AG08396 (cell line): Measurements from ENCODE around the gene MRPL51.
A peak's percentile ranks its signal among the peaks of the same experiment; 100 is the strongest.

ENCODE experiments used
- DNase-seq: peaks from one replicate; pipeline ENCODE4 v3.0.0; 2012; ENCODE audit warnings: low spot score, mixed read lengths

Gene MRPL51

DNA sequence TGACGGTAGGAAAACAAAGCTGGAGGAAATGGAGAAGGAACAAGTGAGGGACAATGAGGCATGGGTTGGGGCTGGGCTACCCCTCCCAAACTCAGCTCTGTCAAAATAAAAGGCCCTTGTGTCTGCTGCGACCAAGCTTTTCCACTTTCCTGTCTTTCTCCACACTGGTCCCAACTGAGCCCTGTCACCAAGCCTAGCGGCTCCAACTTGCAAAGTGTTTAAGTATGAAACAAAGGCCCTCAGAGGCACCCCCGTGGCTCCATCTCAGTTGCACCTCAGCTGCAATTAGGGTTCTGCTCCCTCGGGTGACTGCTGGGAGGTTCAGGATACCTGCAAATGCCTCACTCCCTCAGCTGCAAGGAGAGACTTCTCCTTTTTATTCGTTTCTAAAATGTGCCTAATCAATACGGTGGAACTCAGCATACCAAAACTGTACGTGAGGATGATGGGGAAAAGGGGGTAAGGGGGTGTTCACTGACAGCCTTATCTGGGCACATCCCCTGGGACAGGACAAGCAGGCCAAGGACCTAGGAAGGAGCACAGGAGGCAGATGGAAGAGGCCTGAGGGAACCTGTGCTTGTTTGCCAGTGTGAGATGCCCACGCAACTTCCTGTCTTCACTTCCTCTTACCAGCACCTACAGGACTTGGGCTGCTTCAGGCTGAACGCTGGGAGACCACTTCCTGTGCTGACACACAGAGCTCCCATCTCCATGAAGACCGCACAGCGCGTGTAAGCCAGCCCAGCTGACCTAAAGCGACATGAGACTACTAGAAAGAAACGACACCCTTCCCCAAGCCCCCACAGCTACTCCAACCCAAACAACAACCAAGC, 31.4 kb downstream of the MRPL51 start:
- DNase-seq, result no peak

- no peak for DNase-seq
Observed at GRCh38 chr12:6460751-6461371, 32.2 kb downstream of the MRPL51 start.

DNA sequence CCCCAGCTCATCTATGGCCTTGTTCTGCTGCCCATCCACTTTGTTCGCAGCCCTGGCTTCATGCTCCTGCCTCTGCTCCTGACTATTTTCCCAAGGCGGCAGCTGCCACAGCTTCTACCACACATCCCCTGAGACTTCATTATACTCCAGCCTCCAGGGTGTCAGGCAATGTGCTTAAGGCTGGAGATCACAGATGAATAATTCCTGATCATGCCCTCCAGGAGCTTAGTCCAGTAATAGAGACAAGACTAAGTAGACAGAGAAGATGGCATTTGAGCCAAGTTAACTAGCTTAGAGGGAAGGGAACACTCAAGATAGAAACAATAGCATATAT, 34.1 kb downstream of the MRPL51 start:
- no peak for DNase-seq

- DNase-seq, result no peak
Observed at GRCh38 chr12:6458281-6459003, 34.6 kb downstream of the MRPL51 start.

GRCh38 chr12:6457220-6457945, 35.7 kb downstream of the MRPL51 start:
- DNase-seq, result no peak

GRCh38 chr12:6452944-6453630, 40.0 kb downstream of the MRPL51 start:
- DNase-seq, result no peak

DNA sequence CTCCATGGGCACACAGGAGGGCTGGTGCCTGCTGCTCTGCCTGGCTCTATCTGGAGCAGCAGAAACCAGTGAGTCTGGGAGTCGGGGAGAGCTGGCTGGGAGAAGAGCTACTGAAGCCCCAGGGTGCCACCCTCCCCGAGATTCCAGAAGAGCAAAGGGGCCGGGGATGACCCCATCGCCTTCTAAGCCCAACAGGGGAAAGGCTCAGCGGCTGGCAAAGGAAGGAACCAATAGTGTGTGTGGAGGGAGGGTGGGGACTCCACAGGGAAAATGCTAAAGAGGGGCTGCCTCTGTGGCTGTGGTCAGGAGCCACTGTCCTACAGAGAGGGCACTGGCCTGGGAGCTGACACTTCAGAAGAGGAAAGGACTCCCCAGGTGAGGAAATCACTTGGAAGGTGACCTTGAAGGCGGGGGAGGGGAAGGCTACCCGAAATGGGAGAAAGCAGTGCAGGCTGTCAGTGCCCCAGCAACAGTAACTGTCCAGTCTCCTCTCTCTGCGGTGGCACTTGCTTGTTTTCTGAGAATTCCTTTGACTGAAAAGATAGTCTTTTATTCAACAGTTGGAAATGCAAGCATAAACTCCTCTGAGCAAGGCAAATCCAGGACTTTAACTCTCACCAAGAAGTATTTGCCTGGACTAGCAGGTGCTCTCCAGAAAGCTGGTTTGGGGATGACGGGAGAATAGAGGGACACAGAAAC, 40.7 kb downstream of the MRPL51 start:
- DNase-seq, result no peak

- peak; percentile 82 for DNase-seq
Observed at GRCh38 chr12:6451348-6452244, 41.5 kb downstream of the MRPL51 start, which contains the start of gene TAPBPL. TSS of gene TAPBPL (plus strand) at chr12:6452042. CDS start at chr12:6452249, 207 bp downstream.

GRCh38 chr12:6450869-6451347, 42.2 kb downstream of the MRPL51 start:
- peak; percentile 21 for DNase-seq

GRCh38 chr12:6450091-6450868, 42.8 kb downstream of the MRPL51 start:
- DNase-seq, result no peak

- no peak for DNase-seq
Observed at GRCh38 chr12:6444704-6445688, 48.1 kb downstream of the MRPL51 start, which contains the start of gene CD27. TSS of gene CD27 (plus strand) at chr12:6444955. CDS start at chr12:6445096, 141 bp downstream.

- DNase-seq, result no peak
Observed at GRCh38 chr12:6444031-6444430, 49.0 kb downstream of the MRPL51 start.

GRCh38 chr12:6443361-6443983, 49.6 kb downstream of the MRPL51 start:
- no peak for DNase-seq

- DNase-seq, result no peak
Observed at GRCh38 chr12:6442836-6443235, 50.2 kb downstream of the MRPL51 start.
